NB4 (cell line): ENCODE measurements around the gene UBE4B.

Experiments used
- DNase-seq: peaks from one replicate; pipeline ENCODE4 v3.0.0; 2010; ENCODE audit warnings: low read depth
- H3K4me3 ChIP-seq: one replicate; pipeline ENCODE4 v1.5.1; 2011; ENCODE audit warnings: mild to moderate bottlenecking, low read depth, low read length, moderate library complexity
- MAX ChIP-seq: IDR thresholded peaks from 2 replicates; pipeline ENCODE4 v1.6.1; 2011; ENCODE audit warnings: low read depth, low read length
- MYC ChIP-seq: IDR thresholded peaks from 2 replicates; pipeline ENCODE4 v1.6.1; 2011; ENCODE audit warnings: low read depth, low read length
- POLR2A ChIP-seq: IDR thresholded peaks from 2 replicates; pipeline ENCODE4 v1.6.1; 2011; ENCODE audit warnings: mild to moderate bottlenecking; ENCODE audit not compliant: insufficient read length; ENCODE audit errors: extremely low read depth
- TF ChIP-seq, protein P1 (sequence below): IDR thresholded peaks from one replicate; pipeline ENCODE4 v1.5.1; 2012; ENCODE audit warnings: low read depth, low read length

The UBE4B gene

DNA sequence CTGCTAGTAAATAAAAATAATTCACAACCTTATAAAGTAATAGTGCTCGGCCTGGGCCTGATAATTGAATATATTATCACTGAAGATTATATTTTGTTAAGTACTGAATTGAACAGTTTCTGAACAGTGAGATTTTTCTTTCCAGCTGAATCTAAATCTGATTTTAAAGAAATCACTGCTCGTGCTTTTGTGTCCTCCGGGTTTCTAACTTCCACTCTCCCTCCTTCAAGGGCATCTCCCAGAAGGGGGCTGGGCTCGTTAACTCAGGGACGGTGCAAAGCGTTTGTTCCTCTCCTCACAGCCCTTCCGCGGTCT, 176.8 kb downstream of the UBE4B start:
- H3K4me3 ChIP-seq, result peak overlapping the region; percentile 59
- DNase-seq, result no peak
- no peak for TF ChIP-seq MYC
- no peak for TF ChIP-seq MAX
- TF ChIP-seq POLR2A, result no peak
- TF ChIP-seq, protein P1, sequence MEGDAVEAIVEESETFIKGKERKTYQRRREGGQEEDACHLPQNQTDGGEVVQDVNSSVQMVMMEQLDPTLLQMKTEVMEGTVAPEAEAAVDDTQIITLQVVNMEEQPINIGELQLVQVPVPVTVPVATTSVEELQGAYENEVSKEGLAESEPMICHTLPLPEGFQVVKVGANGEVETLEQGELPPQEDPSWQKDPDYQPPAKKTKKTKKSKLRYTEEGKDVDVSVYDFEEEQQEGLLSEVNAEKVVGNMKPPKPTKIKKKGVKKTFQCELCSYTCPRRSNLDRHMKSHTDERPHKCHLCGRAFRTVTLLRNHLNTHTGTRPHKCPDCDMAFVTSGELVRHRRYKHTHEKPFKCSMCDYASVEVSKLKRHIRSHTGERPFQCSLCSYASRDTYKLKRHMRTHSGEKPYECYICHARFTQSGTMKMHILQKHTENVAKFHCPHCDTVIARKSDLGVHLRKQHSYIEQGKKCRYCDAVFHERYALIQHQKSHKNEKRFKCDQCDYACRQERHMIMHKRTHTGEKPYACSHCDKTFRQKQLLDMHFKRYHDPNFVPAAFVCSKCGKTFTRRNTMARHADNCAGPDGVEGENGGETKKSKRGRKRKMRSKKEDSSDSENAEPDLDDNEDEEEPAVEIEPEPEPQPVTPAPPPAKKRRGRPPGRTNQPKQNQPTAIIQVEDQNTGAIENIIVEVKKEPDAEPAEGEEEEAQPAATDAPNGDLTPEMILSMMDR, result no peak

DNA sequence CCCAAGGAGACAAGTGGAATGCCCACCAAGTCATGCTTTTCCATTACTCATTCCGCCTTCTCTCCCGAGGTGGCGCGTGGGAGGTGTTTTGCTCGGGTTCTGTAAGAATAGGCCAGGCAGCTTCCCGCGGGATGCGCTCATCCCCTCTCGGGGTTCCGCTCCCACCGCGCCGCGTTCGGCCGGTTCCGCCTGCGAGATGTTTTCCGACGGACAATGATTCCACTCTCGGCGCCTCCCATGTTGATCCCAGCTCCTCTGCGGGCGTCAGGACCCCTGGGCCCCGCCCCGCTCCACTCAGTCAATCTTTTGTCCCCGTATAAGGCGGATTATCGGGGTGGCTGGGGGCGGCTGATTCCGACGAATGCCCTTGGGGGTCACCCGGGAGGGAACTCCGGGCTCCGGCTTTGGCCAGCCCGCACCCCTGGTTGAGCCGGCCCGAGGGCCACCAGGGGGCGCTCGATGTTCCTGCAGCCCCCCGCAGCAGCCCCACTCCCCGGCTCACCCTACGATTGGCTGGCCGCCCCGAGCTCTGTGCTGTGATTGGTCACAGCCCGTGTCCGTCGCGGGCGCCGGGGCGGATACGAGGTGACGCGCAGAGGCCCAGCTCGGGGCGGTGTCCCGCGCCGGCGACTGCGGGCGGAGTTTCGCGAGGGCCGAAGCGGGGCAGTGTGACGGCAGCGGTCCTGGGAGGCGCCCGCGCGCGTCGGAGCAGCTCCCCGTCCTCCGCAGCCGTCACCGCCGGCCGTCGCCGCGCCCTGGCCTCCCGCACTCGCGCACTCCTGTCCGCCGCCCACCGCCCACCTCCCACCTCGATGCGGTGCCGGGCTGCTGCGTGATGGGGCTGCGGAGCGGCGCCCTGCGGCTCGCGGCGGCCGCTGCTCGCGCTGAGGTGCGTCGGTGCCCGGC, 177.4 kb downstream of the UBE4B start, which contains the start of gene KIF1B:
KIF1B (plus strand) TSS at position 666 of the 906 bp plus-strand sequence. CDS start 21,759 bp downstream, outside the sequence.
- peak within 1 kb of the TSS; percentile 60 for H3K4me3 ChIP-seq
- TF ChIP-seq MAX (no peak), POLR2A (peak; percentile 49), MYC (no peak)
- TF ChIP-seq, protein P1, result peak; percentile 63
- DNase-seq, result peak; percentile 97

DNA sequence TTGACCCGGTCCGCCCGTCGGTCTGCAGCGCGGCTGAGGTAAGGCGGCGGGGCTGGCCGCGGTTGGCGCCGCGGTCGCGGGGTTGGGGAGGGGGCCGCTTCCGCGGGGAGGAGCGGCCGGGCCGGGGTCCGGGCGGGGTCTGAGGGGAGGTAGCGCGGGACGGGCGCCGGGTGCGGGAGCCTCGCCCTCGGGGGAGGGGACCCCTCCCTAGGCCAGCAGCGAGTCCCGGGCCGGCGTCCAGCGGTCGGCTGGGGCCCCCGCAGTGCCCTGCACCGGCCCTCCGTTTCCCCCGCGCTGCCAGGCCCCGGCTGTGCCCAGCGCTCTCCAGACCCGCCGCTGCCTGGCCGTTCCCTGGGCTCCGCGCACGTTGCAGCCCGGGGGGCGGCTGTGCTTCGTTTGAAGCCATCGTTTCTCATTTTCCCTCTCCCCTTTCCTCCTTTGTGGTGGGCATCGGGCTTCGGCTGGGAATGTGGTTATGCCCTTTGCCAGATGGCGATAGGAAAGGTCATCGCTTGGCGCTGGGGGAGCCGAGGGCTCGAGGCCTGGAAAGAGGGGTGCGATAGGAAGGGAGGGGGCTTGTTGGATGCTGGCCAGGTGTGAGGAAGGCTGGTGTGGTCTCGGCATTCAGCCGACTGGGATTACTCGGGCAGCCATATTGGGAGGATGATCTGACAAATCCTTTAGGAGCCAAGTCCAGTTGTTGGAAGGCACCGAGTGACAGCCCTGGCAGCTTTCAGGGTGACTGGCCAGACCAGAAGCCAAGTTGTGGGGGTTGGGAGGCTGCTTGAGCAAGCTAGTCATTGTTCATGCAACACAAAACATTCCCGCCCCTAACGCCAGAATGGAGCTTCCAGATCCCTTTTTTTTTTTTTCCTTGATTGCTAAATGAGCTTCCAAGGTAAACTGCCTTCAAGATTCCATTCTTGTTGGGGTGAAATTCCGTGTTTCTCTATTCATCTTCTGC, 178.4 kb downstream of the UBE4B start:
- H3K4me3 ChIP-seq, result peak overlapping the region; percentile 60
- peak; percentile 53 for DNase-seq
- TF ChIP-seq MAX (0 out of 2 replicates have a peak, but pooled peaks have one; percentile 9), MYC (no peak), POLR2A (no peak)
- TF ChIP-seq, protein P1, result no peak

DNA sequence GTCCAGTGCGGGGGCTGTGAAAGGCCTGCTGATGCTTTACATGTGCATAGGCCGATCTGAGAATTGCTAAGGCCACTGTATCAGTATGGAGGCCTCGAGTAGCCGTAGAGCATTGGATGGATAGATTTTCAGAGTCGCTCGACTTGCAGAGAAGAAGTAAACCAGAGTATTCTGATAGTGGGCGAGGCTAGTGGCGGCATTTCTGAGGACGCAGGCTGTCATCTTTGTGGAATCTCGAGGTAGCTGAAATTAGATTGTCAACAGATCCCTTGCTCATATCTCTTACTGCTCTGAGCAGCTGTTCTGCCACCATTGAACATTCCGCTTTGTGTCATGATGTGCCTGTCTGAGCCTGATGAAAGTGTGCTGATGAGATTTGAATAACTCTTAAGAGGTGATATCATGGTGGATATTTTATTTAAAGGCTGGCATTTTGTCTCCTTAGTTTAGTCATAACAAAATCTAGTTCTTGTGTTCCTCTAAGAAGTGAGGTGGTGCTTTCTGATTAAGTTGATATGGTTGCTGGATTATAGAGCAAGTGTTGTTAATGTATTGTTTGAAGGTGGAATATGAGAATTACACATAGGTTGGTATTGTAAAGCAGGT, 179.2 kb downstream of the UBE4B start:
- DNase-seq, result no peak
- TF ChIP-seq, protein P1, result no peak
- TF ChIP-seq MYC (no peak), POLR2A (no peak), MAX (no peak)
- peak overlapping the region; percentile 60 for H3K4me3 ChIP-seq

DNA sequence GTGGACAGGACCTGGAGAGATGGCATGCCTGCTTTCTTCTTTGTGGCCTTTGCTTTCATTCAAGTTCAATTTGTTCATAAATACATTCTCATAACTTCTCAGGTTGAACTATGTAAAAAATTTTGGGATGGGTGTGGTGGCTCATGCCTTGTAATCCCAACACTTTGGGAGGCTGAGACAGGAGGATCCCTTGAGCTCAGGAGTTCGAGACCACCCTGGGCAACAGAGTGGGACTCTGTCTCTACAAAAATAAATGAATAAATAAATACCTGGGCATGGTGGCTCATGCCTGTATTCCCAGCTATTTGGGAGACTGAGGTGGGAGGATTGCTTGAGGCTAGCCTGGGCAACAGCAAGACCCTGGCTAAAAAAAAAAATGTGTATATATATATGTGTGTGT, 179.7 kb downstream of the UBE4B start:
- H3K4me3 ChIP-seq, result no peak overlapping the region
- no peak for DNase-seq
- TF ChIP-seq MAX, result no peak
- TF ChIP-seq, protein P1, result no peak
- TF ChIP-seq POLR2A, result no peak
- no peak for TF ChIP-seq MYC
